Left ventricle myocardium superior (tissue), 1 donor: Measurements from ENCODE around the gene MIB2. TPM values are rescaled to one million over a fixed set of nuclear protein-coding genes. Genes with fewer than 3 reads are reported as not detected.
"Not testable (repeated sequence)": the region's sequence is repeated elsewhere in the genome, so short reads cannot be mapped to it uniquely, and the experiment has no call there.

Experiments used
- ATAC-seq: fragments of 200-7000 bp; cut with Tn5 transposase; one replicate; pipeline ENCODE4 v1.9.1; 2020; ENCODE audit warnings: mild to moderate bottlenecking, moderate library complexity
- DNase-seq: peaks from one replicate; pipeline ENCODE4 v3.0.0-alpha.2; 2020
- intact Hi-C: fragments of 100-400 bp; cut with micrococcal nuclease; formaldehyde crosslinking; loops from one replicate; pipeline ENCODE4 v1.11.0; 2022
- total RNA-seq: library from RNA; stranded (reverse); fragmentation: NEBNext Ultra II Directional; extraction: Animal tissue kit (Norgen Biotek cat#: 25700); gene quantifications from one replicate; pipeline ENCODE4 v1.2.1, GENCODE V29; 2021
- donor health status: DM: no; HTN: yes; CAD: no; lungs with severe emphysema.

The MIB2 gene
- total RNA-seq, 1 donor from 2014 or later, result 131 TPM

GRCh38 chr1:1623631-1624442, 8.5 kb downstream of the MIB2 start:
- intact Hi-C loops, result no loop called here
- DNase-seq, result peak; percentile 31

GRCh38 chr1:1624443-1625403, 9.4 kb downstream of the MIB2 start:
- intact Hi-C loops, result no loop called here
- peak; percentile 67 for ATAC-seq
- DNase-seq, result peak; percentile 87

More at GRCh38 chr1:1623631-1624442, 8.5 kb downstream of the MIB2 start:
- no peak for ATAC-seq

GRCh38 chr1:1625404-1625775, 10.1 kb downstream of the MIB2 start:
- peak; percentile 0 for ATAC-seq
- no peak for DNase-seq
- intact Hi-C loops, result no loop called here

GRCh38 chr1:1625824-1626206, 10.5 kb downstream of the MIB2 start:
- ATAC-seq (peak; percentile 4), DNase-seq (peak; percentile 26)
- intact Hi-C loops, result no loop called here

- DNase-seq, result peak; percentile 36
- ATAC-seq, result no peak
- intact Hi-C loops, result no loop called here
Observed at GRCh38 chr1:1626207-1627141, 11.2 kb downstream of the MIB2 start.

GRCh38 chr1:1627261-1627828, 12.0 kb downstream of the MIB2 start:
- no peak for ATAC-seq
- peak; percentile 29 for DNase-seq

GRCh38 chr1:1627829-1628753, 12.8 kb downstream of the MIB2 start:
- DNase-seq (peak; percentile 37), ATAC-seq (no peak)
- intact Hi-C loops, result no loop called here

More at GRCh38 chr1:1627261-1627828, 12.0 kb downstream of the MIB2 start:
- intact Hi-C loops, result no loop called here

- DNase-seq (no peak), ATAC-seq (no peak)
- intact Hi-C loops, result no loop called here
Observed at GRCh38 chr1:1628754-1629429, 13.6 kb downstream of the MIB2 start.

- peak; percentile 49 for DNase-seq
- intact Hi-C loops, result no loop called here
- no peak for ATAC-seq
Observed at GRCh38 chr1:1629430-1630190, 14.3 kb downstream of the MIB2 start.

GRCh38 chr1:1630191-1630964, 15.1 kb downstream of the MIB2 start:
- ATAC-seq, result peak; percentile 22
- intact Hi-C loops, result no loop called here
- DNase-seq, result peak; percentile 86

GRCh38 chr1:1630965-1631781, 15.9 kb downstream of the MIB2 start:
- DNase-seq, result peak; percentile 87
- ATAC-seq, result peak; percentile 60
- intact Hi-C loops, result no loop called here

- intact Hi-C loops, result no loop called here
- peak; percentile 64 for DNase-seq
- peak; percentile 8 for ATAC-seq
Observed at GRCh38 chr1:1631782-1632420, 16.6 kb downstream of the MIB2 start, which contains the start of gene MMP23B. TSS of gene MMP23B (plus strand) at chr1:1632173. CDS start at chr1:1632219, 46 bp downstream.

- intact Hi-C loops, DNase-seq: not testable (repeated sequence)
- peak; percentile 45 for ATAC-seq
Observed at GRCh38 chr1:1633409-1633808, 18.1 kb downstream of the MIB2 start.

- peak; percentile 24 for DNase-seq
- ATAC-seq, intact Hi-C loops: not testable (repeated sequence)
Observed at GRCh38 chr1:1634613-1635012, 19.3 kb downstream of the MIB2 start.
